SU-DHL-6 (cell line): Measurements from ENCODE around the gene ACER3.

ENCODE experiments used
- CTCF ChIP-seq: fragments of 200-600 bp; sonication (generic); IDR thresholded peaks from one replicate; pipeline ENCODE4 v1.5.1; 2017; ENCODE audit warnings: antibody characterized with exemption, mild to moderate bottlenecking, low read length, moderate library complexity; ENCODE audit not compliant: insufficient read depth, poor library complexity, severe bottlenecking
- EZH2phosphoT487 ChIP-seq: fragments of 200-600 bp; sonication (generic), shearing (Covaris generic); conservative IDR thresholded peaks from 2 replicates; pipeline ENCODE4 v1.6.1; 2018; ENCODE audit warnings: mild to moderate bottlenecking, antibody characterized with exemption, low read length, moderate library complexity, mixed read lengths

- TF ChIP-seq CTCF (no peak), EZH2phosphoT487 (no peak)
Observed at GRCh38 chr11:77040401-77040777, 179.7 kb downstream of the ACER3 start.
